Endothelial cell of umbilical vein (primary cell): ENCODE measurements around the gene SQSTM1. TPM values are rescaled to one million over a fixed set of nuclear protein-coding genes. Genes with fewer than 3 reads are reported as not detected.

ENCODE experiments used
- BruUV-seq: library from RNA; stranded (reverse); fragments of 400-500 nt; replicated peaks from 2 replicates; lab custom pipeline; 2021; lab: Mats Ljungman, UMichigan
- CTCF ChIA-PET: fragments of 300-600, 350-600 bp; sonication (Branson Sonifier 250); formaldehyde crosslinking; loops from one replicate; lab custom pipeline; 2021; ENCODE audit warnings: antibody characterized with exemption, inconsistent platforms; lab: Charles Lee
- POLR2A ChIA-PET: fragments of 300-600, 350-600 bp; sonication (Branson Sonifier 250); formaldehyde crosslinking; loops from one replicate; lab custom pipeline; 2021; ENCODE audit warnings: antibody characterized with exemption, inconsistent platforms; lab: Charles Lee
- DNase-seq: peaks from one replicate; pipeline ENCODE4 v3.0.0-alpha.2; 2011; ENCODE audit warnings: low read depth, low spot score
- FAIRE-seq: peaks from 2 replicates; lab custom pipeline; 2011; peaks lifted over from hg19 to GRCh38; lab: Jason Lieb, UNC
- H2AFZ ChIP-seq: 2 replicates; pipeline ENCODE4 v1.6.0; 2012; ENCODE audit warnings: low read depth, low read length, control low read depth, inconsistent platforms
- H3K27ac ChIP-seq: 2 replicates; pipeline ENCODE4 v1.5.1; 2011; ENCODE audit warnings: low read depth, mild to moderate bottlenecking, control low read depth, low read length, moderate library complexity; ENCODE audit not compliant: insufficient read depth
- H3K27me3 ChIP-seq, 2 experiments: 2 replicates each; pipeline versions ENCODE4 v1.6.0 to v1.6.1; 2011; ENCODE audit warnings: low read length in 2 of 2, mixed read lengths in 1 of 2; ENCODE audit not compliant: control insufficient read depth in 2 of 2, insufficient read depth in 2 of 2
- H3K36me3 ChIP-seq, 2 experiments: 2 replicates in 1 of 2; 3 replicates in 1 of 2; pipeline ENCODE4 v1.5.1; 2011; ENCODE audit warnings: low read length in 2 of 2, mild to moderate bottlenecking in 1 of 2, moderate library complexity in 1 of 2; ENCODE audit not compliant: control insufficient read depth in 2 of 2, insufficient read depth in 2 of 2; ENCODE audit errors: extremely low read depth in 1 of 2
- H3K4me1 ChIP-seq: 3 replicates; pipeline ENCODE4 v1.5.1; 2011; ENCODE audit warnings: mild to moderate bottlenecking, low read length; ENCODE audit not compliant: control insufficient read depth, insufficient read depth; ENCODE audit errors: extremely low read depth
- H3K4me2 ChIP-seq: 2 replicates; pipeline ENCODE4 v1.6.1; 2011; ENCODE audit warnings: low read length, control low read depth, mixed read lengths; ENCODE audit not compliant: insufficient read depth
- H3K4me3 ChIP-seq, 3 experiments: fragments of 200-600 bp in 1 of 3; sonication (generic), shearing (Covaris generic) in 1 of 3; replicated peaks in 1 of 3; 2 replicates each; pipeline ENCODE4 v1.5.1; 2011 to 2016; ENCODE audit warnings: control low read depth in 3 of 3, low read length in 3 of 3, mild to moderate bottlenecking in 2 of 3, inconsistent platforms in 1 of 3, low read depth in 1 of 3, moderate library complexity in 1 of 3; ENCODE audit not compliant: insufficient read depth in 1 of 3
- H3K79me2 ChIP-seq: 2 replicates; pipeline ENCODE4 v1.6.0; 2012; ENCODE audit warnings: low read length, inconsistent platforms; ENCODE audit not compliant: control insufficient read depth, insufficient read depth
- H3K9ac ChIP-seq: replicated peaks from 2 replicates; pipeline ENCODE3; 2011; ENCODE audit warnings: low read length, control low read depth; ENCODE audit not compliant: insufficient read depth; ENCODE audit errors: extremely low read depth
- H3K9me1 ChIP-seq: replicated peaks from 3 replicates; pipeline ENCODE4 v1.6.0; 2011; ENCODE audit warnings: mild to moderate bottlenecking, low read length; ENCODE audit not compliant: control insufficient read depth, insufficient read depth; ENCODE audit errors: extremely low read depth
- H3K9me3 ChIP-seq: replicated peaks from 2 replicates; pipeline ENCODE4 v1.5.1; 2012; ENCODE audit warnings: low read length, inconsistent platforms; ENCODE audit not compliant: control insufficient read depth, insufficient read depth
- H4K20me1 ChIP-seq: replicated peaks from 2 replicates; pipeline ENCODE3; 2011; ENCODE audit warnings: mild to moderate bottlenecking, low read length; ENCODE audit not compliant: control insufficient read depth, insufficient read depth; ENCODE audit errors: extremely low read depth
- CTCF ChIP-seq, 2 donors: IDR thresholded peaks; 1 replicate in 1 of 2; 2 replicates in 1 of 2; pipeline ENCODE4 v1.5.1; 2011; ENCODE audit warnings: low read length in 2 of 2, mild to moderate bottlenecking in 2 of 2, moderate library complexity in 2 of 2, control low read depth in 1 of 2, inconsistent platforms in 1 of 2, low read depth in 1 of 2; ENCODE audit not compliant: insufficient read depth in 1 of 2; ENCODE audit errors: extremely low read depth in 1 of 2
- EZH2 ChIP-seq: IDR thresholded peaks from 2 replicates; pipeline ENCODE4 v1.6.1; 2012; ENCODE audit warnings: borderline replicate concordance, low read depth, mild to moderate bottlenecking, moderate library complexity, low read length, inconsistent platforms; ENCODE audit not compliant: severe bottlenecking
- FOS ChIP-seq: IDR thresholded peaks from 2 replicates; pipeline ENCODE4 v1.6.1; 2011; ENCODE audit warnings: mild to moderate bottlenecking, low read length, moderate library complexity, borderline replicate concordance; ENCODE audit not compliant: insufficient read depth
- GATA2 ChIP-seq: IDR thresholded peaks from 2 replicates; pipeline ENCODE4 v1.7.0; 2011; ENCODE audit warnings: low read depth, mild to moderate bottlenecking, moderate library complexity, mixed read lengths, low read length; ENCODE audit not compliant: insufficient read length, insufficient read depth
- JUN ChIP-seq: IDR thresholded peaks from 2 replicates; pipeline ENCODE4 v1.6.1; 2011; ENCODE audit warnings: borderline replicate concordance, low read depth; ENCODE audit not compliant: insufficient read length, insufficient read depth
- MAX ChIP-seq: IDR thresholded peaks from 2 replicates; pipeline ENCODE4 v1.6.1; 2011; ENCODE audit not compliant: insufficient read depth, insufficient read length
- MYC ChIP-seq: IDR thresholded peaks from one replicate; pipeline ENCODE4 v1.6.1; 2011; ENCODE audit warnings: mild to moderate bottlenecking, low read depth, low read length
- POLR2A ChIP-seq: IDR thresholded peaks from 2 replicates; pipeline ENCODE4 v1.6.1; 2012; ENCODE audit warnings: low read depth, mild to moderate bottlenecking, control low read depth, low read length
- POLR2AphosphoS5 ChIP-seq: IDR thresholded peaks from 2 replicates; pipeline ENCODE4 v1.6.1; 2012; ENCODE audit warnings: low read depth, mild to moderate bottlenecking, control low read depth, low read length, moderate library complexity; ENCODE audit not compliant: insufficient read depth
- dilution Hi-C: fragments of 300-500 bp; cut with MboI; formaldehyde crosslinking; loops from one replicate; pipeline ENCODE4 v1.15.0; 2019; ENCODE audit warnings: low sequenced_read_pairs; ENCODE audit not compliant: extremely low pct_ligation_motif_present
- intact Hi-C: fragments of 100-400 bp; cut with micrococcal nuclease; formaldehyde crosslinking; loops from one replicate; pipeline ENCODE4 v1.10.0; 2022
- polyA plus RNA-seq, 4 experiments: library from polyadenylated mRNA; depleted of rRNA in 3 of 4; stranded (reverse) in 3 of 4; unstranded in 1 of 4; fragments of >200 nt; gene quantifications; 2 replicates each; pipeline versions ENCODE4 v1.2.1 to v1.2.3, GENCODE V29; 2011 to 2012; ENCODE audit warnings: missing spikeins in 1 of 4
- total RNA-seq: library from RNA; stranded (reverse); gene quantifications from 2 replicates; pipeline ENCODE4 v1.2.3, GENCODE V29; 2021

The SQSTM1 gene
- total and polyA plus RNA-seq, 2 donors (not counting 3 experiments of a cell fraction or from before 2014, with no cell fraction given) = 302 to 346 TPM

- Histone ChIP-seq H3K9me1 (no peaks in the 10 kb centered on the region), H3K79me2 (peaks cover 28% of the 10 kb centered on the region), H3K4me1 (peaks cover 25% of the 10 kb centered on the region), H4K20me1 (no peaks in the 10 kb centered on the region), H3K27me3 (no peaks in the 10 kb centered on the region), H3K4me2 (no peak overlapping the region), H3K4me3 (no peak overlapping the region), H3K36me3 (peaks cover 10 to 41% of the 10 kb centered on the region in 2 experiments), H2AFZ (no peak overlapping the region), H3K27ac (no peak overlapping the region), H3K9ac (no peak overlapping the region), H3K9me3 (no peaks in the 10 kb centered on the region)
- intact Hi-C loops = loop anchor here (5.0 kb wide), 1 partner anchor 272 kb away; the partner anchor contains the start of gene RNF130
- dilution Hi-C loops = no loop called here
- DNase-seq = no peak
- no peak for FAIRE-seq
- TF ChIP-seq MYC = no peak
- TF ChIP-seq JUN = no peak
- no peak for TF ChIP-seq MAX
- TF ChIP-seq EZH2 = no peak
- TF ChIP-seq FOS = no peak
- TF ChIP-seq POLR2AphosphoS5 = no peak
- TF ChIP-seq GATA2 = no peak
- no peak for TF ChIP-seq CTCF (IDR thresholded peaks at IDR 0.05; ENCODE audit: extremely low read depth in 1 of 2, insufficient read depth in 1 of 2, low read depth in 1 of 2, low read length in 2 of 2)
- TF ChIP-seq POLR2A = no peak
- BruUV-seq = no TSS peak
- ChIA-PET CTCF (interaction anchor here (2.4 kb wide), 1 partner anchor 36 kb away, joined by 12 read pairs; no protein-coding TSS in a partner anchor), POLR2A (no interaction called here)
These were observed 20.0 kb upstream of the SQSTM1 start for GRCh38 chr5:179800696-179801201.
